ENCODE results near the gene POLH. TPM values are rescaled to one million over a fixed set of nuclear protein-coding genes. Genes with fewer than 3 reads are reported as not detected.

Gene POLH
- total and polyA plus RNA-seq, 9 of the 15 experiments (the other 6 are each of a cell fraction or from before 2014, with no cell fraction given), result 5.8 to 31.6 (median 20.6) TPM

- peak; percentile 55 to 80 for TF ChIP-seq E2F6 (IDR thresholded peaks at IDR 0.05; ENCODE audit: borderline replicate concordance in 1 of 2, extremely low read depth in 1 of 2, insufficient read depth in 1 of 2, insufficient read length in 1 of 2, low read depth in 1 of 2, low read length in 1 of 2, poor library complexity in 1 of 2, severe bottlenecking in 1 of 2)
- no peak for TF ChIP-seq ZNF134 (CRISPR knock-in tag; conservative IDR thresholded peaks at IDR 0.05)
- TF ChIP-seq ETV5 (CRISPR knock-in tag; IDR thresholded peaks at IDR 0.05; ENCODE audit: low read depth), result peak; percentile 52; the same call in 1 of the 2 replicates
- peak; percentile 62; the same call in 1 of the 2 replicates for TF ChIP-seq MBD2 (IDR thresholded peaks at IDR 0.05; ENCODE audit: borderline replicate concordance, low read depth)
- peak; percentile 60; the same call in 1 of the 2 replicates for TF ChIP-seq PRMT5 (CRISPR knock-in tag; IDR thresholded peaks at IDR 0.05)
- TF ChIP-seq RBFOX2 (IDR thresholded peaks at IDR 0.05; ENCODE audit: low read depth, low read length), result peak; percentile 96
- 0 out of 2 replicates have a peak, but pooled peaks have one; percentile 10 for TF ChIP-seq TCF7L2 (IDR thresholded peaks at IDR 0.05; ENCODE audit: low read depth, low read length)
- TF ChIP-seq ZBTB1 (CRISPR knock-in tag; IDR thresholded peaks at IDR 0.05; ENCODE audit: borderline replicate concordance, low read depth), result peak; percentile 72; the same call in 1 of the 2 replicates
- peak; percentile 87 for TF ChIP-seq POU5F1 (IDR thresholded peaks at IDR 0.05; ENCODE audit: borderline replicate concordance, low read depth, low read length, partially characterized antibody)
- TF ChIP-seq SMC3 (conservative IDR thresholded peaks at IDR 0.05; ENCODE audit: insufficient read depth, low read depth, low read length), result no peak
- TF ChIP-seq ZBTB5 (IDR thresholded peaks at IDR 0.05), result 0 out of 2 replicates have a peak, but pooled peaks have one; percentile 21
- peak; percentile 67 to 81; a peak in 2 of 4 replicates for TF ChIP-seq NONO (IDR thresholded peaks at IDR 0.05; ENCODE audit: low read depth in 2 of 2, low read length in 1 of 2)
- no peak for TF ChIP-seq SMARCA4 (IDR thresholded peaks at IDR 0.05)
- TF ChIP-seq GATAD2A (IDR thresholded peaks at IDR 0.05), result 0 out of 2 replicates have a peak, but pooled peaks have one; percentile 21
- peak; percentile 37; the same call in 1 of the 2 replicates for TF ChIP-seq USF1 (CRISPR knock-in tag; IDR thresholded peaks at IDR 0.05)
Measured at GRCh38 chr6:43575772-43576551, at the start of gene POLH, which contains the start of gene XPO5 (continued).
